IMR-90 (cell line): ENCODE measurements around the gene GNB1L. TPM values are rescaled to one million over a fixed set of nuclear protein-coding genes. Genes with fewer than 3 reads are reported as not detected.

Source experiments
- ATAC-seq: fragments of 200-7000 bp; cut with Tn5 transposase; 2 replicates; pipeline ENCODE4 v1.9.1; 2020; ENCODE audit warnings: low read depth, mild to moderate bottlenecking, moderate library complexity
- BruUV-seq: library from RNA; stranded (reverse); fragments of 400-500 nt; replicated peaks from 2 replicates; lab custom pipeline; 2021; lab: Mats Ljungman, UMichigan
- CTCF ChIA-PET: fragments of 300-600 bp; formaldehyde crosslinking; extraction: SDS; loops from one replicate; lab custom pipeline; 2021; ENCODE audit warnings: antibody characterized with exemption; lab: Yijun Ruan, JAX
- POLR2A ChIA-PET: fragments of 300-600 bp; sonication (Branson Sonifier 250); formaldehyde crosslinking; loops from one replicate; lab custom pipeline; 2022; ENCODE audit warnings: antibody characterized with exemption; ENCODE audit not compliant: unreplicated experiment; lab: Charles Lee
- DNase-seq: peaks from one replicate; pipeline ENCODE4 v3.0.0; 2013
- H2AFZ ChIP-seq: replicated peaks from 2 replicates; pipeline ENCODE3; 2013; ENCODE audit warnings: low read length, mild to moderate bottlenecking; ENCODE audit not compliant: poor library complexity
- H2AK5ac ChIP-seq: 2 replicates; pipeline ENCODE4 v1.6.1; 2013; ENCODE audit warnings: low read depth, low read length, inconsistent platforms
- H2AK9ac ChIP-seq: replicated peaks from 2 replicates; pipeline ENCODE3; 2013; ENCODE audit warnings: mild to moderate bottlenecking, low read depth, low read length, moderate library complexity; ENCODE audit not compliant: poor library complexity
- H2BK120ac ChIP-seq: 2 replicates; pipeline ENCODE4 v1.6.1; 2013; ENCODE audit warnings: low read depth, low read length, inconsistent platforms
- H2BK15ac ChIP-seq: 3 replicates; pipeline ENCODE4 v1.6.1; 2013; ENCODE audit warnings: low read depth, low read length, inconsistent platforms
- H2BK20ac ChIP-seq: 2 replicates; pipeline ENCODE4 v1.6.1; 2013; ENCODE audit warnings: low read depth, mild to moderate bottlenecking, inconsistent platforms, low read length, moderate library complexity
- H2BK5ac ChIP-seq: 2 replicates; pipeline ENCODE4 v1.6.1; 2013; ENCODE audit warnings: mild to moderate bottlenecking, low read depth, low read length, inconsistent platforms; ENCODE audit not compliant: poor library complexity, severe bottlenecking
- H3K14ac ChIP-seq: replicated peaks from 2 replicates; pipeline ENCODE4 v1.6.1; 2013; ENCODE audit warnings: low read depth, low read length, inconsistent platforms
- H3K18ac ChIP-seq: 2 replicates; pipeline ENCODE4 v1.6.1; 2013; ENCODE audit warnings: low read depth, low read length, control low read depth
- H3K23ac ChIP-seq: 2 replicates; pipeline ENCODE4 v1.6.1; 2013; ENCODE audit warnings: low read depth, low read length, inconsistent platforms
- H3K27ac ChIP-seq: 2 replicates; pipeline ENCODE4 v1.5.1; 2013; ENCODE audit warnings: mild to moderate bottlenecking, control low read depth, low read length; ENCODE audit not compliant: insufficient read depth
- H3K27me3 ChIP-seq: 2 replicates; pipeline ENCODE4 v1.6.1; 2013; ENCODE audit warnings: low read length; ENCODE audit not compliant: control insufficient read depth, insufficient read depth
- H3K36me3 ChIP-seq: 2 replicates; pipeline ENCODE4 v1.6.1; 2013; ENCODE audit warnings: low read length, mixed read lengths; ENCODE audit not compliant: control insufficient read depth, insufficient read depth
- H3K4ac ChIP-seq: 2 replicates; pipeline ENCODE4 v1.6.1; 2013; ENCODE audit warnings: low read depth, low read length, inconsistent platforms
- H3K4me1 ChIP-seq: 2 replicates; pipeline ENCODE4 v1.6.1; 2013; ENCODE audit warnings: low read length, mixed read lengths; ENCODE audit not compliant: control insufficient read depth, insufficient read depth
- H3K4me2 ChIP-seq: 2 replicates; pipeline ENCODE4 v1.6.1; 2013; ENCODE audit warnings: low read depth, mild to moderate bottlenecking, control low read depth, low read length, moderate library complexity
- H3K4me3 ChIP-seq: 2 replicates; pipeline ENCODE4 v1.5.1; 2013; ENCODE audit warnings: low read depth, mild to moderate bottlenecking, control low read depth, low read length, moderate library complexity; ENCODE audit not compliant: insufficient read depth
- H3K56ac ChIP-seq: 2 replicates; pipeline ENCODE4 v1.6.1; 2013; ENCODE audit warnings: low read length, inconsistent platforms; ENCODE audit not compliant: insufficient read depth; ENCODE audit errors: extremely low read depth
- H3K79me1 ChIP-seq, 2 experiments: 2 replicates each; pipeline ENCODE4 v1.6.1; 2013; ENCODE audit warnings: low read length in 2 of 2, inconsistent platforms in 1 of 2, low read depth in 1 of 2
- H3K9ac ChIP-seq: 2 replicates; pipeline ENCODE4 v1.6.1; 2013; ENCODE audit warnings: low read depth, low read length, control low read depth
- H3K9me1 ChIP-seq: 2 replicates; pipeline ENCODE4 v1.6.1; 2013; ENCODE audit warnings: low read length, inconsistent platforms; ENCODE audit not compliant: insufficient read depth
- H3K9me3 ChIP-seq: 2 replicates; pipeline ENCODE4 v1.6.1; 2013; ENCODE audit warnings: low read length; ENCODE audit not compliant: control insufficient read depth, insufficient read depth
- H4K20me1 ChIP-seq: 2 replicates; pipeline ENCODE4 v1.6.1; 2013; ENCODE audit warnings: low read length, inconsistent platforms; ENCODE audit not compliant: insufficient read depth
- H4K5ac ChIP-seq: 2 replicates; pipeline ENCODE4 v1.6.1; 2013; ENCODE audit warnings: mild to moderate bottlenecking, low read depth, low read length, control low read depth
- H4K8ac ChIP-seq, 2 experiments: 2 replicates each; pipeline ENCODE4 v1.6.1; 2013; ENCODE audit warnings: low read depth in 2 of 2, low read length in 2 of 2, control low read depth in 1 of 2, inconsistent platforms in 1 of 2
- H4K91ac ChIP-seq: 2 replicates; pipeline ENCODE4 v1.6.1; 2013; ENCODE audit warnings: low read depth, low read length, inconsistent platforms; ENCODE audit not compliant: insufficient read depth
- BHLHE40 ChIP-seq: fragments of 150-350 bp; IDR thresholded peaks from 2 replicates; pipeline ENCODE4 v1.6.1; 2016; ENCODE audit warnings: mild to moderate bottlenecking, low read depth, low read length
- CEBPB ChIP-seq: IDR thresholded peaks from 2 replicates; pipeline ENCODE4 v1.6.1; 2012; ENCODE audit warnings: low read depth, low read length, improper control_type of control experiment
- CHD1 ChIP-seq: IDR thresholded peaks from 2 replicates; pipeline ENCODE4 v1.6.1; 2012; ENCODE audit warnings: low read depth, low read length, improper control_type of control experiment
- CTCF ChIP-seq: conservative IDR thresholded peaks from 2 replicates; pipeline ENCODE4 v1.5.1; 2012; ENCODE audit warnings: mild to moderate bottlenecking, low read depth, low read length, improper control_type of control experiment
- ELK1 ChIP-seq: fragments of 150-350 bp; IDR thresholded peaks from 2 replicates; pipeline ENCODE4 v1.6.1; 2016; ENCODE audit warnings: low read depth, mild to moderate bottlenecking, low read length, moderate library complexity, borderline replicate concordance
- FOS ChIP-seq: fragments of 150-350 bp; IDR thresholded peaks from 2 replicates; pipeline ENCODE4 v1.6.1; 2016; ENCODE audit warnings: low read depth, low read length
- MAFK ChIP-seq: IDR thresholded peaks from 2 replicates; pipeline ENCODE4 v1.6.1; 2012; ENCODE audit warnings: low read depth, low read length, improper control_type of control experiment
- MAZ ChIP-seq: IDR thresholded peaks from 2 replicates; pipeline ENCODE4 v1.6.1; 2012; ENCODE audit warnings: low read depth, mild to moderate bottlenecking, low read length, improper control_type of control experiment, moderate library complexity, borderline replicate concordance
- MXI1 ChIP-seq: IDR thresholded peaks from 2 replicates; pipeline ENCODE4 v1.6.1; 2012; ENCODE audit warnings: low read depth, mild to moderate bottlenecking, low read length, moderate library complexity, borderline replicate concordance
- NFE2L2 ChIP-seq: fragments of 150-350 bp; IDR thresholded peaks from 2 replicates; pipeline ENCODE4 v1.6.1; 2016; ENCODE audit warnings: low read depth, mild to moderate bottlenecking, low read length
- POLR2A ChIP-seq: IDR thresholded peaks from 2 replicates; pipeline ENCODE4 v1.6.1; 2012; ENCODE audit warnings: mild to moderate bottlenecking, low read depth, low read length
- RAD21 ChIP-seq: IDR thresholded peaks from 2 replicates; pipeline ENCODE4 v1.6.1; 2012; ENCODE audit warnings: low read length, improper control_type of control experiment
- RCOR1 ChIP-seq: IDR thresholded peaks from 2 replicates; pipeline ENCODE4 v1.6.1; 2012; ENCODE audit warnings: mild to moderate bottlenecking, low read length, improper control_type of control experiment; ENCODE audit not compliant: insufficient replicate concordance
- RFX5 ChIP-seq: IDR thresholded peaks from 2 replicates; pipeline ENCODE4 v1.8.0; 2012; ENCODE audit warnings: low read depth, mild to moderate bottlenecking, low read length, moderate library complexity
- SMC3 ChIP-seq: fragments of 150-350 bp; IDR thresholded peaks from 2 replicates; pipeline ENCODE4 v1.6.1; 2016; ENCODE audit warnings: low read depth, mild to moderate bottlenecking, antibody characterized with exemption, low read length, moderate library complexity
- USF2 ChIP-seq: fragments of 150-350 bp; IDR thresholded peaks from 2 replicates; pipeline ENCODE4 v1.6.1; 2017; ENCODE audit warnings: mild to moderate bottlenecking, antibody characterized with exemption, low read length, low read depth
- WGBS, 2 experiments: methylation state at CpG; one replicate each; pipeline versions ENCODE4 v1.1.5 to v1.1.7; 2013; ENCODE audit warnings: missing lambda C conversion rate in 2 of 2; ENCODE audit not compliant: insufficient read length in 1 of 2; ENCODE audit errors: extremely low coverage in 2 of 2; 5-methylcytosine and 5-hydroxymethylcytosine counted together
- dilution Hi-C: fragments of 300-500 bp; cut with HindIII; formaldehyde crosslinking; loops from one replicate; pipeline ENCODE4 v1.14.3; 2018; ENCODE audit warnings: low sequenced_read_pairs; ENCODE audit not compliant: unreplicated experiment
- in situ Hi-C: fragments of 300-500 bp; cut with MboI; formaldehyde crosslinking; loops from 3 replicates; pipeline ENCODE4 v1.14.3; 2019; ENCODE audit warnings: low sequenced_read_pairs, inconsistent platforms, mixed read lengths
- intact Hi-C: fragments of 100-400 bp; cut with micrococcal nuclease; formaldehyde crosslinking; loops from 2 replicates; pipeline ENCODE4 v1.10.0; 2022
- polyA plus RNA-seq, 3 experiments: library from polyadenylated mRNA; depleted of rRNA; stranded (reverse); fragments of >200 nt; gene quantifications; 2 replicates each; pipeline ENCODE4 v1.2.3, GENCODE V29; 2012; ENCODE audit warnings: low replicate concordance in 1 of 3
- total RNA-seq: library from RNA; depleted of rRNA; stranded (reverse); fragments of >200 nt; gene quantifications from 2 replicates; pipeline ENCODE4 v1.2.3, GENCODE V29; 2012

Gene GNB1L
- total and polyA plus RNA-seq, 2 of the 4 experiments (the other 2 are of a cell fraction): 2.5 to 4.4 TPM

- ATAC-seq: no peak
- Histone ChIP-seq H3K27ac (no peak overlapping the region), H3K56ac (no peak overlapping the region), H3K14ac (no peak overlapping the region), H3K4me3 (no peak overlapping the region), H2AFZ (no peak overlapping the region), H2BK5ac (no peak overlapping the region), H2BK15ac (no peak overlapping the region), H3K18ac (no peak overlapping the region), H4K91ac (no peak overlapping the region), H2AK9ac (no peak overlapping the region), H2AK5ac (no peak overlapping the region), H4K5ac (no peak overlapping the region), H3K27me3 (peaks cover 12% of the 10 kb centered on the region; the same call in 1 of the 2 replicates), H3K9me3 (no peaks in the 10 kb centered on the region), H3K36me3 (no peaks in the 10 kb centered on the region), H4K8ac (no peak overlapping the region), H3K9ac (no peak overlapping the region), H2BK120ac (no peak overlapping the region), H4K20me1 (no peaks in the 10 kb centered on the region), H3K23ac (no peak overlapping the region), H3K9me1 (no peaks in the 10 kb centered on the region), H3K4me1 (peaks cover 2% of the 10 kb centered on the region), H2BK20ac (no peak overlapping the region), H3K79me1 (no peaks in the 10 kb centered on the region), H3K4ac (no peak overlapping the region), H3K4me2 (no peak overlapping the region)
- POLR2A ChIA-PET: no interaction called here
- 20% methylated on average over 1 of the region's 5 CpGs; no CpG with 5 or more reads in 1 of the 2 experiments for WGBS, 2 experiments
- in situ Hi-C loops (loop anchor here (5.0 kb wide), 1 partner anchor 179 kb away; no protein-coding TSS in a partner anchor), dilution Hi-C loops (no loop called here), intact Hi-C loops (loop anchor here (5.0 kb wide), 2 partner anchors 119 to 279 kb away; partner anchors contain the start of genes GNB1L and RTL10)
- CTCF ChIA-PET: no interaction called here
- TF ChIP-seq CHD1 (no peak), MXI1 (no peak), USF2 (no peak), RCOR1 (no peak), POLR2A (no peak), BHLHE40 (no peak), RAD21 (no peak), MAFK (no peak), RFX5 (no peak), FOS (no peak), CTCF (no peak), NFE2L2 (no peak), SMC3 (no peak), MAZ (no peak), ELK1 (no peak), CEBPB (no peak)
- BruUV-seq: no TSS peak
- no peak for DNase-seq
Measured at GRCh38 chr22:19733755-19734154, 120.9 kb downstream of the GNB1L start.
